GM19240 (cell line): ENCODE data around the gene ZNF672.

Experiments used
- DNase-seq: peaks from one replicate; pipeline ENCODE4 v3.0.0; 2011; ENCODE audit warnings: low spot score; ENCODE audit not compliant: insufficient read length

Gene ZNF672

DNA sequence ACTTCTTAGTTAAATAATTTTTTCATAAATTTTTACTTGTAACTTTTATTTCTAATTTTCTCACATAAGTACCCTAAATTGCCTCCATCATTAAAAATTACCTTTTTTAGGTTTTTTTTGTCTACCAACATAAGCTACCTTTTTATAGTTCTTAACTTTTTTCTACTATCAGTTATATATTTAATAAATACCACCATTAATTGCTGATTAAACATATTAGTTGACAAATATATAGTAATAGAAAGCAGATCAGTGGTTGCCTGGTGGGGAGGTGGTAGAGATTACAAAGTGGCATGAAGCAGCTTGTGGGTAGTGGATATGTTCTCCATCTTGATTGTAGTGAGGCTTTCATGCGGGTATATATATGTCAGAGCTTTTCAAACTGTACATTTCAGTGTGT, 6.2 kb upstream of the ZNF672 start:
- no peak for DNase-seq

DNA sequence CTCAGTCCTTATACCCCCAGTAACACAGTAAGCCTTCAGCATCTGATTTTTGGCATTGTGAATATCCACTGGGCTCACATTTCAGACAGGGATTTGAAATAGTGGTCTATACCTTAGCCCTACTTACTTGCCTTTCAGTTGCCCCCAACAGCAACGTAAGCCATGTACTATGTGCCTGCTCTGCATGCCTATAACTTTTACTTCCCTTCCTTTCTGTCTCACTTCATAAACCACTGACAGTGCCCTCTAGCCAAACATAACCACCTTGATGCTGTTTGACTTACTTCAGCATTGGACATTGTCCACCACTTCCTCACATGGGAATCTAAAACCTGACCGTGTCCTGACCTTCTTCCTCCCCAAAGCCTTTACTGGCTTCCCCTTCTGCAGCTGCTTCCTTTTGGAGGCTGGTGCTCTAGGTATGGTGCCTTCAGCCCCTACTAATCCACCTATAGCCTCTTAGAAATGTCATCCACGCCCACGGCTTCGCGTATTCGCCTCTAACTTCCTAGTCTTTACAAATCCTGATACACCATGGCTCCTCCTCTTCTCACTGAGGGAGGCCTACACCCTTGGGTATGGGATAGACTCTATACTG, 3.6 kb upstream of the ZNF672 start:
- DNase-seq, result no peak

DNA sequence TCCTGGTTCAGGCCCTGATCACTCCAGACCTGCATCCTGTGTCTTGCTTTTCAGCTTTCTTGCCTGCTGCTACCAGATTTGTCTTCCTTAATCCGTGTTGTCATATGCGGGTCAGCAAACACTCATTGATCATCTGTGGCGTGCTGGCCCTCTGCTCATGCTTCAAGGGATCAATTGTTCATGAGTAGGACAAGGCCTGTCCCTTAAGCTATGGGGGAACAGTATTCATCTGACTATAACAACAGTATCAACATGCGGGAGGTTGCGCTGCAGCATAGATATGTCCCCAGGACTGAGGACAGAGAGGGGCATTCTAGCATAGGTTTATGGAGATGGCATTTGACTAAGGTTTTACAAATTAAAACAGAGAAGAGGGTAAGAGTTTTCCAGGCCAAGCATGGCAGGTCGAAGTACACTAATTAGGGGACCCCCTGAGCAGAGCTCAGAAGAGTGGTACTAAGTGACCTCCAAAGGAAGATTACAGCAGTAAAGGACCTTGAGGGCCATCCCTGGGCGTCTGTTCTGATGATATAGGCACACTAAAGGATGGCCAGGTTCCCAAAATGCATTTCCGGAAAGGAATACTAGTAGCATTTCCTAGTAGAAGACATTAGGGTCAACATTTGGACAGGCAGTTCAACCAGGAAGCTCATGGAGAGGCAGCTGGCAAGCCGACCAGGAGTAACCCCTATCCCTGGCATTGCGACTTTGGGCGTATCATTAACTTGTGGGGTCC, 811 bp upstream of the ZNF672 start:
- DNase-seq, result no peak

DNA sequence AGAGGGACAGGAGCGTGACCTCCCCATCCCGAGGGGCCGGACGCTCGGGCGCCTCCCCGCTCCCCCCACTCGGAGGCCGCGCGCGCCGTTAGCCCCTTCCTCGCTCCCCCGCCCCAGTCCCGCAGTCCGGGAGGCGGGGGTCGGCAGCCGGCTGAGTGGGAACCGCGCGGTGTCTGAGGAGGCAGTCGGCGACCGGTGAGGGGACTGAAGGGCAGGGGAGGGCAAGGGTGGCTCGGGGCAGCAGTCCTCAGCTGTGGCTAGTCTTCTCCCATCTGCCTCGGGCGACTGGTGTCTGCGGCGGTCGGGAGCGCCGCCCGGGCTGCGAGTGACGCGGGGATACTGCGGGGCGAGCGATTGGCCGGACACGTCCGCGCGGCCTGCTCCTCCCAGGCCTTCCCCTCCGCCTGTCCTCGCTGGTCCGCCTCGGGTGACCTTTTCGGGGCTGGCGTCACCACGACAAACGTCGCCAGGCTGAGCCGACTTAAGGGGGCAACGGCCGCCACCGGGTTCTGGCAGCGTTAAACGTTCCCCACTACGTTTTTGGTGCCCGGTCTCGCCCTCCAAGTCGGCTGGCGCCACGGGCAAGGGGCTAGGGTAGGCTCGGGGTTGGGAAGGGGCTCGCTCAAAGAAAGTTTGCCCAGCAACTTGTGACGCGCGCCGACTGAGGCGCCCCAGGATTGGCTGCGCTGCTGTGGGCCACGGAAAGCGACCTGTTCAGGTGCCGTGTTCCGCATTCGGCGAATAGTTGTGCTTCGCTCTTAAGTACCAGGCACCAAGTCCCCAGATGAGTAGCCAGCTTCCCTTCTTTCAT, 538 bp downstream of the ZNF672 start:
- DNase-seq, result peak; percentile 71

DNA sequence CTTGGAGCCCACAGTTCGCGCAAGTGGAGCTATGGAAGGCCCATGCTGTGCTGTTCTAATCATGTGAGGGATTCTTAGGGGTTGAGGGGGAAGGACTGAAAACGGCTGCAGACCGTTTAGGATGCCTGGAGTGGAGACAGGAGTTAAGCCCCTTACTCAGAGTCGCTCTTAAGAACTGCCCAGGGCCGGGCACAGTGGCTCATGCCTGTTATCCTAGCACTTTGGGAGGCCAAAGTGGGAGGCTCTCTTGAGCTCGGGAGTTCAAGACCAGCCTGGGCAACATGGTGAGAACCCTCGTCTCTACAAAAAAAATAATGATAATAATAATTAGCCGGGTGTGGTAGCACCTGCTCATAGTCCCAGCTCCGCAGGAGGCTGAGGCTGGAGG, 1.1 kb downstream of the ZNF672 start:
- no peak for DNase-seq

DNA sequence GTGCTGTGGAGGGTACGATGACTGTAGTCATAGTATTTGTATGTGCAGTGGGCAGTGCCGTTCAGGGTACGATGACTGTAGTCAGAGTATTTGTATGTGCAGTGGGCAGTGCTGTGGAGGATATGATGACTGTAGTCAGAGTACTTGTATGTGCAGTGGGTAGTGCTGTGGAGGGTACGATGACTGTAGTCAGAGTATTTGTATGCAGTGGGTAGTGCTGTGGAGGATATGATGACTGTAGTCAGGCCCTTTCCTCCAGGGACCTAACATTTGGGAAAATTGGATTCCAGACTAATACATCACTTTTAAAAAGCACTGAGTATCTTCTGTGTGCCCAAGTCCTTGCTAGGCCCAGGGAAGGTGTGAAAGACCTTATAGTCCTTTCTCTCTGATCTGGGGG, 2.9 kb downstream of the ZNF672 start:
- no peak for DNase-seq

DNA sequence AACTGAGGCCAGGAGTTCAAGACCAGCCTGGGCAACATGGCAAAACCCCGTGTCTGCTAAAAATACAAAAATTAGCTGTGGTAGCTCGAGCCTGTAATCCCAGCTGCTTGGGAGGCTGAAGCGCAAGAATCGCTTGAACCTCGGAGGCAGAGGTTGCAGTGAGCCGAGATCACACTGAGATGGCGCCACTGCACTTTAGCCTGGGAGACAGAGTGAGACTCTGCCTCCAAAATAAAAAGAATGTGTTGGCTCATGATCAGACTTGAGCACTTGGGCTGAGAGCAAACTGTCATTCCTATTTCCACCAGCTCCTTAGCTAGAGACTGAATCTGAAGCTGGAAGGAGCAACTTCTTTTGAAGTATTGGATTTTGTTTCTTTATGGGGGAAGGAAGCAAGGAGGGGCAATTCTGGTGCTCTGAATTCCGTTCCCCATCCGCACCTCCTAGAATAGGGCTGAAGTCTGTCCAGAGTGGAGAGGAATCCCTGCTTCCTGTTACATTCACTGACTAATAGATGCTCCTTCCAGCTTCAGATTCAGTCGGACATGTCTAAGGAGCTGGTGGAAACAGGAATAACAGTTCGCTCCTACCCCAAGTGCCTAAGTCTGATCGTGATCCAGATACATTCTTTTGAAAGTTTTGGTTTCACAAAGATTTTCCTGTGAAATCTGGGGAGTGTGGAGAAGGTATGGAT, 3.8 kb downstream of the ZNF672 start:
- no peak for DNase-seq

DNA sequence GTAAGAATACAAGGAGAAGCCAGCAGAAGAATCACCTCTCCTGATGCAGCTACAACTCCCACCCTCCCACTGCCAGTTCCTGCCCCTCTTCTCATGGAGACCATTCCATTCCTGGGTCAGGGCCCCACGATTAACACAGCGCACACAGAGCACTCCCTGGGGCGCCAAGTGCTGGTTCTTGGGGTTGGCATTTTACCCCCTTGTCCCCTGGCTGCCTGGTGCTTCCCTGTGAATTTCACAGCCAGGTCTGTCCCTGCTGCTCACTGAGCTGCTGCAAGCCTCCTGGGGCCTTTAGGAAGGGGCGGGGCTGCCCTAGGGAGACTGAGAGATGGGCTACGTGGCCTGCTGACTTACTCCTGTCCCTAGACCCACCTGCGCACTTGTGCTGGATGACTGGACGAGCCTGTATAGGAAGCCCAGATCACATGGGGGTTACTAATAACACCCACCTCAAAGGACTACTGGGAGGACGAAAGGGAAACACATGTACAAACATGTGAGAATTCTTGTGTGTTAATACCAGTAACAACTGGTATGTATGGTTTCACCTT, 4.8 kb downstream of the ZNF672 start:
- DNase-seq, result no peak

DNA sequence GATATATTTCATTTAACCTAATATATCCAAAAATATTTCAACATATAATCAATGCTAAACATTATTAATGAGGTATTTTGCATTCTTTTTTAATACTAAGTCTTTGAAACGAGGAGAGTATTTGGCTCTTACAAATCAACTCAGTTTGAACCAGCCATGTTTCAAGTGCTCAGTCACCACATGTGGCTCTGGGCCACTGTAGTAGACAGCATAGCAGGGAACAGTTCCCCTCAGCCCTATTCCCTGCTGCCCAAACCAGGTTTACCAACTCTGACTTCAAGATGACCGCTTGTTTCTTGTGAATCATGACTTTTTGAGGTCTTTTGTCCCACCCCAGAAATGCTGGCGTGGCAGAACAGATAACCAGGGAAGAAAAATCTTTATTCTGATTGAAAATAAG, 5.7 kb downstream of the ZNF672 start:
- no peak for DNase-seq

DNA sequence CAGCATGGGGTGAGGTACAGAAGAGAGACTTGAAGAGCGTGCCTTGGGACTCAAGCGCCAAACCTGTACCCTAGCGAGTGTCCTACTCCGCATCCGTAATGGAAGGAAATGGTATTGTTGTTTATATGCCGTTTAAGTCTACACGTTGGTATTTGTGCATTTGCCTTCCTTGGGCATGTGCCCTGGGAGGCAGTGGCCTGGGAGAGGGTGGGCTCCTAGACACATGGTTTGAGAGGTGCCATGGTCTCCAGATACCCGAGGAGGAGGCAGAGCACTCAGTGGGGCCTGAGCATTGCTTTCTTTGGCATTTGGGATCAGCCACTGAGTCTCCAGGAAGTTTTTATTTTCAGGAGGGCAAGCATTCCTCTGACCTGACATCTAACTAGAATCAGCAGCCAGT, 6.5 kb downstream of the ZNF672 start:
- no peak for DNase-seq

DNA sequence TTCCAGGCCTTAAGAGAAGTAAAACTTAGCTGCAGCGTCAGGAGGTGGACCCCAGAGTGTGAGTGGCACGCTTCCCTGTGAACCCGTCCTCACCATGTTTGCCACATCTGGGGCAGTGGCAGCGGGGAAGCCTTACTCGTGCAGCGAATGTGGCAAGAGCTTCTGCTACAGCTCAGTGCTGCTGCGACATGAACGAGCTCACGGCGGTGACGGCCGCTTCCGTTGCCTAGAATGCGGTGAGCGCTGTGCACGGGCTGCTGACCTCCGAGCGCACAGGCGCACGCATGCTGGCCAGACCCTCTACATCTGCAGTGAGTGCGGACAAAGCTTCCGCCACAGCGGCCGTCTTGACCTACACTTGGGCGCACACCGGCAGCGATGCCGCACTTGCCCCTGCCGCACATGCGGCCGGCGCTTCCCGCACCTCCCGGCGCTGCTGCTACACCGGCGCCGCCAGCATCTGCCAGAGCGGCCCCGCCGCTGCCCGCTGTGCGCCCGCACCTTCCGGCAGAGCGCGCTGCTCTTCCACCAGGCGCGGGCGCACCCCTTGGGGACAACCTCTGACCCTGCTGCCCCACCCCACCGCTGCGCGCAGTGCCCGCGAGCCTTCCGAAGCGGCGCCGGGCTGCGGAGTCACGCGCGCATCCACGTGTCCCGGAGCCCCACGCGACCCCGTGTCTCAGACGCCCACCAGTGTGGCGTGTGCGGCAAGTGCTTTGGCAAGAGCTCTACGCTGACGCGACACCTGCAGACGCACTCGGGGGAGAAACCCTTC, 9.3 kb downstream of the ZNF672 start:
- no peak for DNase-seq

DNA sequence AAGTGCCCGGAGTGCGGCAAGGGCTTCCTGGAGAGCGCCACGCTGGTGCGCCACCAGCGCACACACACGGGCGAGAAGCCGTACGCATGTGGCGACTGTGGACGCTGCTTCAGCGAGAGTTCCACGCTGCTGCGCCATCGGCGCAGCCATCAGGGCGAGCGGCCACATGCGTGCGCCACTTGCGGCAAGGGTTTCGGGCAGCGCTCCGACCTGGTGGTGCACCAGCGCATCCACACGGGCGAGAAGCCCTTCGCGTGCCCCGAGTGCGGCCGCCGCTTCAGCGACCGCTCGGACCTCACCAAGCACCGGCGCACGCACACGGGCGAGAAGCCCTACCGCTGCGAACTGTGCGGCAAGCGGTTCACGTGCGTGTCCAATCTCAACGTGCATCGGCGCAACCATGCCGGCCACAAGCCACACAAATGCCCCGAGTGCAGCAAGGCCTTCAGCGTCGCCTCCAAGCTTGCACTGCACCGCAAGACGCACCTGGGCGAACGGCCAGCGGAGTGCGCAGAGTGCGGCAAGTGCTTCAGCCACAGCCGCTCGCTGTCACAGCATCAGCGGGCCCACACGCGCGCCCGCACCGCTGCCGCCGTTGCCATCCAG, 10.0 kb downstream of the ZNF672 start:
- DNase-seq, result no peak

DNA sequence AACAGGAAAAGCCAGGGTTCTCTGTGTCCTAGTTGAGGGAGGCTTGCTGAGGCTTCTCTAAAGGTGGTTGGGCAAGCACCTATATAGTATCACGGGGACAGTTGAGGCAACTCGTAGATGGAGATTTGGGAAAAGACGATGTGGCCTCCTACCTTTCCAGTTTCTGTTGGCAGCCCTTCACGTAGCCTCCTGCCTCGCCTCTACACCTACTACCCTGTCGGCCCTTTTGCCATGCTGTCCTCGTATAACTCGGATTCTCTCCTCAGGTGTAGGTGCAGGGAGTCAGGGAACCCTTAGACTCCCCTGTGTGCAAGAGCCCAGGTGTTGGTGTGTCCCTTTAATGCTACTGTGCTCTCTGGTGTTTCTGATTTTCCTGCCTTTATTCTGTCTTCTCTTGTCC, 10.6 kb downstream of the ZNF672 start:
- no peak for DNase-seq

DNA sequence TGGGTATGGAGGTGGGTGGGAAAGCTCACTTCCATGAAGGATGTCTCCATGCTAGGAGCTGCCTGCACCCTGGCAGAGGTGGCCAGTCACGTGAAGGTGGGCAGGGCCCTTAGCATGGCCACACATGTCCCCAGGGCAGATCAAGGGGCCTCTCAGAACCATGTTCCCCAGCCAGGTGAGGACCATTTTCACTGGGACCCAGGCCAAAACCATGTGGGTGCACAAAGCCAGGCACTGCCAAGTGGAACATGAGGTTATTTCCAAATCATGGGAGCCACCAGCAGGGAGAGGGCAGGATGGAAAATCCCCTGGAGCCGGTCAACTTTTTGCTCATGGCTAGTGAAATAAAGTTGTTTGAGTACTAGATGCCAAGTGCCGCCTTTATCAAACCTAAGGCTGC, 11.1 kb downstream of the ZNF672 start:
- no peak for DNase-seq

DNA sequence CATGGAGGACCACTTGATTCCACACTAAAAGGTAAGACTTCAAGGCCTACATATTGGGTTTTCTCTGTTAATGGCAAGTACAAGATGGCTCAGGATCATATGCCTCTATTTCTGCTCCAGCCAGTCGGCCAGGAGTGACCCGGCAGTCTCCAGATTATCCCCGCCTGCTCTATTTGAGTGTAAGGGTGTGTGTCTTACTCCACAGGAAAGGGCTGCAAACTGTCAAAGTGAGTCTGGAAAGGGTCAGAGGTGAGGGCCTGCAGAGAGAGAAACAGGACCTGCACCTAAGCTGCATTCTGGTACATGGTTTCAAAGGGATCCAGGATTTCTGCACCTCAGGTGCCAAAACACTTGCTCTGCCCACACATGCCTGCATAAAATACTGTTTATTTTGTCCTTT, 11.6 kb downstream of the ZNF672 start:
- no peak for DNase-seq

DNA sequence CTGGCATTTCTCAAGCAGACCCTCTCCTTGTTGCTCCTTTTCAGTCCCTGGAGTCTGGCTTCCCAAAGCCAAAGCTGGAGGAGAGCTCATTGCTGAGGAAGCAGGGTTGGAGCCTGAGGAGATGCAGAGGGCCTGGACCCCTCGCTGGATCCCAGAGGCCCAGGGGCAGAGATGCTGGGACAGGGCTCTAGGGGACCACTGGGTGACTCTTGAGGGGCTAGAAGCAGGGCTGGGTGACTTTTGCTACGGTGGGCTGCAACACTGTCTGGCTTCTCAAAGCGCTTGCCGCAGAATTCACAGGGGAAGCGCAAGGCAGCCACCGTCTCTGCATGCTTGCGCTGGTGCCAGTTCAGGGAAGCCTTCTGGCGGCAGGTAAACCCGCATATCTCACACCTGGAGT, 12.1 kb downstream of the ZNF672 start:
- DNase-seq, result no peak

DNA sequence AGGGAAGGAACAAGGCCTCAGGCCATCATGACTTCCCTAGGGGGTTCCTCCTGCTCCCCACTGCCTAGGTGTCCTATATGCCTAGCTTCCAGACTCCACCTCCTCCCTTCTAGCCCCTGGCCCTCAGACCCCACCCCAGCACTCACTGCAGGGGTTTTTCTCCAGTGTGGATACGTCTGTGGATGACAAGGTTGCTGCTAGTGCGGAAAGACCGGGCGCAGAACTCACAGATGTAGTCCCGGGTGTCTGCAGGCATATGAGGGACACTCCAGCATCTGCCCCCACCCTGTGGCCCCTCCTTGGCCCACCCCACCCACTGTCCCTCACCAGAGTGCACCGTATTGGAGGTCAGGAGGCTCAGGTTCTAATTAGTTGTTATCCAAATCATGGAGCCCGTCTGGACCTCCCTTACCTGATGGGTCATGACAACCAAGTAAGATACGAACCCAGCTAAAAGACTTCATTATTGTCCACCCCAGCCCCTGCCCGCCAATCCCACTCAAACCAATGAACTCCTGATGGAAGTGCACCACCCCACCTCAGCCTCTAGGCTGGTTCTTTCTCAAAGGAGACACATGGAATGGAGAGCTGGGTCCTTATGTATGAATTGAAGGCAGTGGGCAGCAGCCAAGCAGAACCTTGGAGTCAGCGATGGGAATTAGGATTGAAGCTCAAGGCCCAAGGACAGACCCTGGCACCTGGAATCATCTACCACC, 12.7 kb downstream of the ZNF672 start:
- DNase-seq, result no peak

DNA sequence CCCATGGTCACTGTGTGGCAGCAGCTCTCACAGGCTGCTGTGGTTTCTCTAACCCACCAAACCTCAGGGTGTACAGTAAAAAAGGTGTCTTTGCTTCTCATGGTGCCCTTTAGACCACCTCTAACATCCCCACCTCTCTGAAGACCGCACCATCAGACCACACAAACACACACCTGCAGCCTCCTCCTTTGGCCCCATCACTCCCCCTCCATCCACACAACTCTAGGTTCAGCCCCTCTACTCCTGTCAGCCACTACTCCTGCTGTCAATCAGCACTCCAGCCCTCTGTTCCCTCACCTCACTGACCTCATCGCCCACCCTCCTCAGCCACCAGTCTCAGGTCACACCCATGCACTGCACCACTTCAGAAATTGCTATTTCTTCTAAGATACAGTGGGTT, 13.4 kb downstream of the ZNF672 start:
- no peak for DNase-seq

DNA sequence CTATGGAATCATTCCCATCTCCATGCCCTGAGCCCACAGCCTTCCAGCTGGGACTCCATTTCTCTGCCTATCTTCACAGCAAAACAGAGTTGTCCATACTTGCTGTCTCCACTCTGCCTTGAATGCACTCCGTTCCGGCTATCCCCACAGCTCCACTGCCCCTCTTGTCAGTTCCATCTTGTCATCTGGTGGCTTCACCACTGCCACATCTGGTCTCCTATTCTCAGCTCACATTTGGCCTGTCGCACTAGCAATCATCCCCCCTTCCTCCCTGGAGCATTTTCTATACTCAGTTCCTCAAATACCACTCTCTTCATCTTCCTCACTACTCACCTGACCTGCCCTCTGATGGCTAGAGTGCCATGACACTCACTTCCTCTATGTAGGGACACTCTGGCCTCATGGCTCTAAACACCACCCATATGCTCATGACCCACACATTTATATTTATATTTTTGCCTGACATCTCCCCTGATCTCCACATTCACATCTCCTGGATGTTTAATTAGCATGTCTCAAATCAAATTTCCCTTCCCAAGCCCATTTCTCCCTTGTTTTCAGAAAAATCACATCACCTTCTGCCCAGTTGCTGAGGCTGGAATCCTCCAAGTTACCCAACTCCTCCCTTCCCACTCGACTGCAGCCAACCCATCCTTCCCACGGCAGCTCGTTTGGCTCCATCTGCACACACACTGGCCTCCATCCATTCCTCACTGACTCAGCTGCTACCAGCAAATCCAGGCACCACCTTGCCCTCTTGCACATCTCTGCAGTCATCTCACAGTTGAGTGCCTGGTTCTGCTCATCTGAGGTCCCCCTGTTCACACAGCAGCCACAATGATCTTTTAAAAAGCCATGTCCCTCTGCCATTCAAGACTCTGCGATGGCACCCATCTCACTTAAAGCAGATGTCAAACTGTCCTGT, 14.7 kb downstream of the ZNF672 start:
- DNase-seq, result no peak
